OCI-LY7 (cell line): ENCODE measurements around the gene LARGE1. TPM values are rescaled to one million over a fixed set of nuclear protein-coding genes. Genes with fewer than 3 reads are reported as not detected.

ENCODE experiments used
- BruUV-seq: library from RNA; stranded (reverse); fragments of 400-500 nt; replicated peaks from 2 replicates; lab custom pipeline; 2021; lab: Mats Ljungman, UMichigan
- CTCF ChIA-PET: fragments of 300-600 bp; sonication (Branson Sonifier 250); formaldehyde crosslinking; loops from one replicate; lab custom pipeline; 2022; ENCODE audit warnings: antibody characterized with exemption; ENCODE audit not compliant: unreplicated experiment; lab: Charles Lee
- POLR2A ChIA-PET: fragments of 300-600 bp; sonication (Branson Sonifier 250); formaldehyde crosslinking; loops from one replicate; lab custom pipeline; 2022; ENCODE audit warnings: antibody characterized with exemption; lab: Charles Lee
- DNase-seq: peaks from one replicate; pipeline ENCODE4 v3.0.0-alpha.2; 2015; ENCODE audit warnings: low spot score
- H2AFZ ChIP-seq: fragments of 200-600 bp; sonication (generic), shearing (Covaris generic); 2 replicates; pipeline ENCODE4 v1.6.1; 2014; ENCODE audit warnings: mild to moderate bottlenecking, antibody characterized with exemption, low read length, moderate library complexity
- H3K27ac ChIP-seq: fragments of 200-600 bp; sonication (generic); 2 replicates; pipeline ENCODE4 v1.5.1; 2014; ENCODE audit warnings: mixed run types, low read depth, mild to moderate bottlenecking, moderate library complexity, low read length, inconsistent platforms; ENCODE audit not compliant: poor library complexity, severe bottlenecking
- H3K36me3 ChIP-seq: fragments of 200-600 bp; sonication (generic); 2 replicates; pipeline ENCODE4 v1.6.1; 2014; ENCODE audit warnings: mild to moderate bottlenecking, antibody characterized with exemption, low read length, moderate library complexity, mixed read lengths; ENCODE audit not compliant: insufficient read depth
- H3K4me1 ChIP-seq: fragments of 200-600 bp; sonication (generic); 2 replicates; pipeline ENCODE4 v1.5.1; 2014; ENCODE audit warnings: mild to moderate bottlenecking, low read length; ENCODE audit not compliant: insufficient read depth, poor library complexity, severe bottlenecking
- H3K4me2 ChIP-seq: fragments of 200-600 bp; sonication (generic); 2 replicates; pipeline ENCODE4 v1.6.1; 2014; ENCODE audit warnings: mild to moderate bottlenecking, low read length
- H3K4me3 ChIP-seq: fragments of 200-600 bp; sonication (generic); 2 replicates; pipeline ENCODE4 v1.5.1; 2014; ENCODE audit warnings: mild to moderate bottlenecking, low read depth, low read length; ENCODE audit not compliant: poor library complexity, severe bottlenecking
- H3K79me2 ChIP-seq: fragments of 200-600 bp; sonication (generic); 2 replicates; pipeline ENCODE4 v1.6.1; 2016; ENCODE audit warnings: low read depth, mild to moderate bottlenecking, low read length, moderate library complexity, mixed read lengths; ENCODE audit not compliant: insufficient read depth
- H3K9me2 ChIP-seq: fragments of 200-600 bp; sonication (generic); 2 replicates; pipeline ENCODE4 v1.6.1; 2016; ENCODE audit warnings: mild to moderate bottlenecking, low read length, mixed read lengths; ENCODE audit not compliant: insufficient read depth
- H3K9me3 ChIP-seq: fragments of 200-600 bp; sonication (generic); 2 replicates; pipeline ENCODE4 v1.6.1; 2014; ENCODE audit warnings: mild to moderate bottlenecking, mixed run types, low read length, mixed read lengths
- H4K20me1 ChIP-seq: fragments of 200-600 bp; sonication (generic); 2 replicates; pipeline ENCODE4 v1.6.1; 2014; ENCODE audit warnings: mild to moderate bottlenecking, antibody characterized with exemption, low read length, moderate library complexity, mixed read lengths; ENCODE audit not compliant: insufficient read depth
- CTCF ChIP-seq: fragments of 200-600 bp; sonication (generic); conservative IDR thresholded peaks from 2 replicates; pipeline ENCODE4 v1.5.1; 2014; ENCODE audit warnings: mild to moderate bottlenecking, antibody characterized with exemption, low read length, moderate library complexity, mixed read lengths
- EZH2phosphoT487 ChIP-seq: fragments of 200-600 bp; sonication (generic); IDR thresholded peaks from 2 replicates; pipeline ENCODE4 v1.6.1; 2018; ENCODE audit warnings: low read depth, borderline replicate concordance, mild to moderate bottlenecking, mixed run types, antibody characterized with exemption, low read length, moderate library complexity, mixed read lengths
- intact Hi-C: fragments of 100-400 bp; cut with micrococcal nuclease; formaldehyde crosslinking; loops from one replicate; pipeline ENCODE4 v1.10.0; 2022; ENCODE audit not compliant: unreplicated experiment
- total RNA-seq, 2 experiments: library from RNA; depleted of rRNA in 1 of 2; stranded (reverse); fragments of >200 nt in 1 of 2; shearing (Covaris generic) in 1 of 2; gene quantifications; 2 replicates each; pipeline ENCODE4 v1.2.3, GENCODE V29; 2014 to 2022

Gene LARGE1
- total RNA-seq, 2 experiments from 2014 or later, result 31.5 to 31.9 TPM

DNA sequence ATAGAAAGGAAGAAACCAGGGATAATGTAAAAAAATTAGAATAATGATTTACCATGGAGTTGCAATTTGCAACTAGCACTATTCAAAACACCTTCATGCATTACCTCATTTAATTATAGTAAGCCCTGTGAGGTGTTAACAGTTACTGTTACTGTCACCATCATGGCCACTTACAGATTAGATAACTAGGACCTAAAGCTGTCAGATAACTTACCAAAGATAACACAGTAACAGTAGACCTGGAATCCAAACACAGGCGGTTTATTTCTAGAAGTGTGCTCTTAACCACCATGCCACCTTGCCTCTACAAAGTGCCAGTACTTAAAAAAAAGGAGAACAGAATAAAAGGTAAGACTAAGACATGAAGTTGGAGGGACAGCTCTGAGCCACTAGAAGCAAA lies 11.1 kb upstream of the LARGE1 start:
- no peak overlapping the region for H2AFZ ChIP-seq
- H3K4me1 ChIP-seq, result no peaks in the 10 kb centered on the region
- ChIA-PET POLR2A (interaction anchor here (0.6 kb wide), 1 partner anchor 184 kb away, joined by 4 read pairs; no protein-coding TSS in a partner anchor), CTCF (no interaction called here)
- H3K4me2 ChIP-seq, result no peak overlapping the region
- intact Hi-C loops, result no loop called here
- H3K36me3 ChIP-seq, result no peaks in the 10 kb centered on the region
- BruUV-seq, result no TSS peak
- no peaks in the 10 kb centered on the region for H3K9me2 ChIP-seq
- no peaks in the 10 kb centered on the region for H3K9me3 ChIP-seq
- no peaks in the 10 kb centered on the region for H3K79me2 ChIP-seq
- no peak for DNase-seq
- TF ChIP-seq CTCF, result no peak
- no peak for TF ChIP-seq EZH2phosphoT487
- no peak overlapping the region for H3K27ac ChIP-seq
- no peaks in the 10 kb centered on the region for H4K20me1 ChIP-seq
- H3K4me3 ChIP-seq, result no peak overlapping the region

DNA sequence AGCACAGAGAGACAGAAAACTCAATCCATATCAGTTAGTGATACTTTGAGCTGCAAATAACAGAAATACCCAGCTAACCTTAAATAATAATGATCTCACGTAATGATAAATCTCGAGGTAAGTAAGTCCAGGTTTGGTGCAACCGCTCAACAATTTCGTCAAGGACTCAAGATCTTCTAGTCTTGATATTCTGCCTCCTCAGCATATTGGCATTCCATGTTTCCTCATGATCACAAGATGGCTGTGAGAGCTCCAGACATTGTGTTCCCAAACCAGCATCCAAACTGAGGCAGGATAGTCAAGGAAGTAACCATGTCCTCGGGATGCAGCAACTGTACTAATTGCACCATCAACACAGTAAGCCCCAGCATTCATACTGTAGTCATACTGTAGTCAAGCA lies 7.5 kb upstream of the LARGE1 start:
- TF ChIP-seq EZH2phosphoT487 (no peak), CTCF (no peak)
- H3K36me3 ChIP-seq, result no peaks in the 10 kb centered on the region
- ChIA-PET POLR2A (interaction anchor here (0.6 to 0.7 kb wide), 2 partner anchors 10 to 872 kb away, joined by 3 read pairs; no protein-coding TSS in a partner anchor), CTCF (no interaction called here)
- peaks cover 9% of the 10 kb centered on the region for H3K4me1 ChIP-seq
- H3K79me2 ChIP-seq, result no peaks in the 10 kb centered on the region
- no peak overlapping the region for H2AFZ ChIP-seq
- H3K9me2 ChIP-seq, result no peaks in the 10 kb centered on the region
- H3K4me3 ChIP-seq, result no peak overlapping the region
- H3K4me2 ChIP-seq, result no peak overlapping the region
- H3K9me3 ChIP-seq, result no peaks in the 10 kb centered on the region
- H3K27ac ChIP-seq, result no peak overlapping the region
- no peaks in the 10 kb centered on the region; the same call in 1 of the 2 replicates for H4K20me1 ChIP-seq
- intact Hi-C loops, result no loop called here
- no peak for DNase-seq
- BruUV-seq, result no TSS peak

- Histone ChIP-seq H3K9me3 (no peaks in the 10 kb centered on the region), H2AFZ (no peak overlapping the region), H3K4me1 (peaks cover 15% of the 10 kb centered on the region), H3K36me3 (no peaks in the 10 kb centered on the region), H3K4me3 (no peak overlapping the region), H3K9me2 (no peaks in the 10 kb centered on the region), H3K27ac (no peak overlapping the region), H4K20me1 (no peaks in the 10 kb centered on the region; the same call in 1 of the 2 replicates), H3K4me2 (no peak overlapping the region), H3K79me2 (no peaks in the 10 kb centered on the region)
- CTCF ChIA-PET, result no interaction called here
- DNase-seq, result no peak
- POLR2A ChIA-PET, result interaction anchor here (1.2 kb wide), 1 partner anchor 119 kb away, joined by 3 read pairs; no protein-coding TSS in a partner anchor
- intact Hi-C loops, result no loop called here
- TF ChIP-seq EZH2phosphoT487, result no peak
- TF ChIP-seq CTCF, result no peak
- no TSS peak for BruUV-seq
Measured at GRCh38 chr22:33925194-33925593, 4.9 kb upstream of the LARGE1 start.
